HCEC 1CT (cell line): ENCODE data around the gene SSU72.
"Not testable (repeated sequence)": the region's sequence is repeated elsewhere in the genome, so short reads cannot be mapped to it uniquely, and the experiment has no call there.

ENCODE experiments used
- DNase-seq: peaks from one replicate; pipeline ENCODE4 v3.0.0-alpha.2; 2017

SSU72 gene

GRCh38 chr1:1594602-1595260, 20.1 kb upstream of the SSU72 start:
- no peak for DNase-seq

DNA sequence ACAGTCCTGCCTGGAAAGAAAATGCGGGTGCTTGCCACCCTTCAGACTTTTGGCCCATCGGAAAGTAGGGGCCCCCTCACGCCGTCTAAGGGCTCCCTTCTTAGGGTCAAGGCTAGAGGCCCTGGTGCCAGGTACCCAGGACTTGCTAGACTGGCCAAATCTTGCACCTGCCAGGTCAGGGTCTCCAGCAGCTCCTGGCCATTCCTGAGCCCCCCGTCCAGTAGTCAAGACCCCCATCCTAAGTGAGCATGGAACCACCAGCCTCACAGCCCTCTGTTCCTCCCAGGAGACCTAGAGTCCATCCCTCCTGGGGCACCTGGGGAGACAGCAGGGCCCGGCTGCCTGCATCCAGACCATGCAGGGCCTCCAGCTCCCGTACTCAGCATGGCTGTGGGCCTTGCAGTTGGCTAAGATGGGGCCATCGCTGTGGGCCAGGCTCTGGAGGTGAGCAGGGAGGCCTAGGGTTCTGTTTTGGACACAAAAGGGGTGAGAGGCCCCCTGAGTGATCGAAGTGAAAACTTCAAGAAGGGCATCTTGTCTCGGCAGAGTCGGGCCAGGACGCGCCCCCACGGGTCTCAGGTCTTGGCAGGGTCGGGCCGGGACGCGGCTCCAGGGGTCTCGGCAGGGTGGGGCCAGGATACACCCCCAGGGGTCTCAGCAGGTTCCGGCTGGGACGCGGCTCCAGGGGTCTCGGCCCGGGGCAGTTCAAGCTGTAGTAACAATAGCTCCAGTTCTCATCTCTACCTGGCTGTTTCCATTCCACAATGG, 19.4 kb upstream of the SSU72 start:
- no peak for DNase-seq

GRCh38 chr1:1591452-1591851, 16.8 kb upstream of the SSU72 start:
- no peak for DNase-seq

GRCh38 chr1:1583347-1584010, 8.8 kb upstream of the SSU72 start:
- DNase-seq = no peak

DNA sequence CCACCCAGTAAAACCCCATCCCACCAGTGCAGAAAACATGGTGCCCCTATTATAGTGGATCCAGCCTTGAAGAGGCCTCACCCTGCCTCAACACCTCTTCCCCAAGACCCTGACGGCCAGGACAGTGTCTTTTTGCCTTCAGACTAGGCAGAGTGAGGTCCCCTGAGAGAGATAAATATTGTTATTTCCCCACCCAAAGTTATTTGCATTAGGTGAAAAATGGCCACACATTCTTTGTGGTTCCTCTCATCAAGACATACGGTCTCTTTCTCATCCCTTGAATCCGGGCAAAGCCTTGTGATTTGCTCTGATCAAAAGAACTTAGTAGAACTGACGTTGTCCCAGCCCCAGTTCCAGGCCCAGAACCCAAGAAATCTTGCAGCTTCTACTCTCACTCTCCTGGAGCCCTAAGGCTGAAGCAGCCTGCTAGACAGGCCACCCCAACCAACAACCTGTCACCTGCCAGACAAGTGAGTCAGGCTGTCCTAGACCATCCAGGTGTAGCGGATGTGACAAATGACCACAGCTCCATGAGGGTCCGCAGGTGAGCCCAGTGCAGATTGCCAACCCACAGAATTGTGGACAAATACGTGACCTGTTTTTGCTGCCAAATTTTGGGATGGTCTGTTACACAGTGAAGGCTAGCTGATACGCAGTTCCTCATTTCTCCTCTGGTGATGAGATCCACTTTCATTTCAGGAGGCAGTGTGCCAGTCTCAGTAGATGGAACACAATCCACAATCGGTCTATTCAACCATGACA, 8.1 kb upstream of the SSU72 start:
- DNase-seq = no peak

GRCh38 chr1:1578371-1578940, 3.8 kb upstream of the SSU72 start:
- DNase-seq = no peak

GRCh38 chr1:1577367-1578011, 2.8 kb upstream of the SSU72 start:
- no peak for DNase-seq

DNA sequence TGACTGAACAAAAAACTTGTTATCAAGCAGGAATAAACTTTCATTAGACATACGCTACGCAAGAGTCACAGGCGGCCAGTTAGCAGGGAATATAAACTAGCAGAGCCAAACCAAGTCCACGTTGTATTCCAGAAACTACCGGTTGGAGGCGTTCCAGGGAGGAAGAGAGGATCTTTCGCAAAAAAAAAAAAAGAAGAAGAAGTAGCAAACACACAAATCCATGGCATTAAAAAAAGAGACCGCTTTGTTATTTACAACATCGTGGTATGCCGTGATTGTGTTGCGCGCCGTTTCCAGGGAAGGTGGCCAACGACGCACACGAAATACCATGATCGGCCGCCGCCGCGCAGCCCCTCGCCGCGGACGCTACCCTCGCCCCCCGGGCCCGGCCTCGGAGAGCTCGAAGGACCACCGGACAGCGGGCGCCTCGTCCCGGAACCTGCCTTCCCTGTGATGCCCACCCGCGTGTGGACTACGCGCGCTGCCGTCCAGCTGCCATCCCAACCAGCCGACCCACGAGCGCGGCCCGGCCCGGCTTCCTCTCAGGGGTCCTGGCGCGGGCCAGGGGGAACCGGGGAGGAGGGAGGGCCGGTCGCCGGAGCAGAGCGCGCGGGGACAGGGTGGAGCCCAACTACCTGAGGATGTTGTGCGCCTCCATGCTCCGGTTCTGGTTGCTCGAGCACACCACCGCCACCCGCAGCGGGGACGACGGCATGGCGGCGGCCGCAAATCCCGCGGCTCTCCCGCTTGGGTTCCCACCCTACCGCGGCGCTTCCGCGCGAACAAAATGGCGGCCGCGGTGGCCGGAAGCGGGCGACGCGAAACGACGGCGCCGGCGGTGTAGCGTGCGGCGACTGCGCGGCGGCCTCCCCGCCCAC, 581 bp downstream of the SSU72 start:
- peak; percentile 64 for DNase-seq

GRCh38 chr1:1569341-1569740, 5.3 kb downstream of the SSU72 start:
- no peak for DNase-seq

- no peak for DNase-seq
Observed at GRCh38 chr1:1567891-1568291, 6.8 kb downstream of the SSU72 start.

GRCh38 chr1:1567152-1567875, 7.3 kb downstream of the SSU72 start:
- DNase-seq = no peak

- no peak for DNase-seq
Observed at GRCh38 chr1:1565340-1565739, 9.3 kb downstream of the SSU72 start.

DNA sequence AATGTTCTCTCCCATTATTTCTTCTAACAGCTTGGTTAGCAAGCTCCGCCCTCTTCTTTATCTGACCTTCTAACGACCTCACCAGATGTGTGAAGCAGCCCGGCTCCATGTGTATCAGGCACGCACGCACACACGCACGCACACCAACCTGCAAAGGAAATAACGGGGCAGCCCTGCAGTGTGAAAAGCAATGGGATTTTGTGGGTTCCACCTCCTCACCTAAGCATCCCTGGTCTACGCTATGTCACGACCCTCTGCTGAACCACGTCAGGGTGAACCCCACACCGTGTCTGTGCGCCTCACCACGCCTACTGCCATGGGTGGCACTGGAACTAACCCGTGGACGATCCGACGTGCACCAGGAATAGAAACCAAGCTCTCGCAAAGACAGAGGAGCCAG, 10.4 kb downstream of the SSU72 start:
- DNase-seq = no peak

DNA sequence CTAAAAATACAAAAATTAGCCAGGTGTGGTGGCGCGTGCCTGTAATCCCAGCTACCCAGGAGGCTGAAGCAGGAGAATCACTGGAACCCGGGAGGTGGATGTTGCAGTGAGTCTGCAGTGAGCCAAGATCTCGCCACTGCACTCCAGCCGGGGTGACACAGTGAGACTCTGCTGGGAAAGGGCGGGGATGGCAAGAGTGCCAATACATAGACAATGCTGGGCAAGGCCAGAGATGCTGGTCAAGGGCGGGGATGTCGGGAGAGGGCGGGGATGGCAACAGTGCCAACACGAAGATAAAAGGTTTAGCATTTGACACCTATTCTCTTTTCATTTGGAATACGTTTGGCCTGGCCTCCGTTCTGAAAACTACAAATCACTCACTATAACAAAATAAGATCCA, 11.0 kb downstream of the SSU72 start:
- no peak for DNase-seq

DNA sequence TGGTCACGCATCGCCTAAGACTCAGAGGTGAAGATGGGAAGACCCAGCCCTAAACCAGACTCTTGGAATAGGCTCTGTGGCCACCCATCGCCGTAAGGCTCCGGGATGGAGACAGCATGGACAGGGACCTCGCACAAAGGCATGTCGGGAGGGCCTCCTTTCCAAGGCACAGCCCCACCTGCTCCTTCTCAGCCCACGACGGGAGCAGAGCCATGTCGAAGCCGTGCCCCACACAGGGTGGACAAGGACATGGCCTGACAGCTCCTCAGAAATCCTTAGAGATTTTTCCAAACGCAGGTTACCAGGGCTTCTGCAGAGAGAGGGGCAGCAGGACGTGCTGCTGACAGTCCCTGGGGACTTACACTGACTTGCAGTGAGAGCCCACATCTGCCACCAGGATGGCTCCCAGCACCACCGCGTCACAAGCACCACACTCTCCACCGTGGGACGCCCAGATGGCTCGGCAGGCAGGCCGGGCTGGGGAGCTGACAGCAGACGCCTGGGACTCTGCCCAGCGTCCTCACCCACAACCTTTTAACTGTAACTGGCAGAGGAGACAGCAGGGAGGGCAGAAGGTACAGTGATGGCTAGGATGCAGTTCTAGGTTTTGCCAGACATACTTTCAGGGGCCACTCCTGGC, 12.0 kb downstream of the SSU72 start:
- no peak for DNase-seq

GRCh38 chr1:1561801-1562470, 12.7 kb downstream of the SSU72 start:
- DNase-seq = no peak

DNA sequence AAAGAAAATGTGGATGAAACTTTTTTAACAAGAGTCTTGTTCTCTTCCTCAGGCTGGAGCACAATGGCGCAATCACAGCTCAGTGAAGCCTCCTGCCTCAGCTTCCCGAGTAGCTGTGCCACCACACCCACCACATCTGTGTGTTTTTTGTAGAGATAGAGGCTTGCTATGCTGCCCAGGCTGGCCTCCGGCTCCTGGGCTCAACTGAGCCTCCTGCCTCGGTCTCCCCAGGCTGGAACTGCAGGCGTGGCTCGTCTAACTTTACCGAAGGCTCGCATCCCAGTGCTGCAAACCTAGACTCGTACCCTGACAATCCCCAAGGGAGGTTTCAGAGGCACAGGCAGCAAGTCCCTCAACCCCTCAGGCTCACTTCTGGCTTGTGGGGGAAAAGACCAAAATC, 14.5 kb downstream of the SSU72 start:
- no peak for DNase-seq

DNA sequence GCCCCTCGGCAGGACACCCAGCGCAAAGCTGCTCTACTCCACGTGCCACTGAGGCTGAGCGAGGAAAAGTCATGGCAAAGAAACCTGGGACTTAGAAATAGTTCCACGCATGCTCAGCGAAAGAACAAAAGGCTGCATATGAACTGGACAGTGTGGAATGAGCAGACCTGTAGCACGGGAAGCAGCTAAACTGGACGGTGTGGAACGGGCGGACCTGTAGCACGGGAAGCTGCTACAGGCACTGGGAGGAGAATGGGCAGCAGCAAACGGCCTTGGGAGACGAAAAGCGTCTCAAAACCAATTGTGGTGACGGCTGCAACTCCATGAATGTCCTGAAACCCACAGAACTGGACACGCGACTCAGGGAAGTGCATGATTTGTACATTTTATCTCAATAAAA, 15.6 kb downstream of the SSU72 start:
- no peak for DNase-seq

DNA sequence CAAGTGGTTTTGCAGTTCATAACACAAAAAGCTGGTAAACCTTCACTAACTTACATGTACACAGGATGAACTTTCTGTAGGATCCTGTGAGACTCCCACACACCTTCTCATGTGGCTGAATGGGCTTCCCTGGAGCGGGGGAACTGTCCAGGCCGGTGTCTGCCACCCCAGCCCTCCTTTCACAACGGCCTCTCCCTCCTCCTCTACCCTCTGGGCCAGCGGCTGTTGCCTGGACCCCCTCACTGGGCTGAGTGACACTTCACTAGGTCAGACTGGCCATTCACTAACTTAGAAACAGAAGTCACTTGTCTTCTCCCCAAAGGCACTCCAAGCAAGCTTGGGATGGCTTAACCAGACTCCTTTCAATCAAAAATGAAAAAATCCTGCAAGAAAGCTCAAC, 16.1 kb downstream of the SSU72 start:
- DNase-seq = no peak

DNA sequence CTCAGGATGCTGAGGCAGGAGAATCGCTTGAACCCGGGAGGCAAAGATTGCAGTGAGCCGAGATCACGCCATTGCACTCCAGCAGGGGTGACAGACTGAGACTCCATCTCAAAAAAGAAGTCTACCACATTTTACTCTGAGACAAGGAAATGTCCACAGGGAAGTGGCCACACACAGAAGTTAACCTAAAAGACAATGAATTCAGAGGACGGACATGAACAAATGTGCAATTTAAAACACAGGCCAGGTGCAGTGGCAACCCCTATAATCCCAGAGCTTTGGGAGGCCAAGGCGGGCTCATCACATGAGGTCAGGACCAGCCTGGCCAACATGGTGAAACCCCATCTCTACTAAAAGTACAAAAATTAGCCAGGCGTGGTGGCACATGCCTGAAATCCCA, 17.0 kb downstream of the SSU72 start:
- DNase-seq = not testable (repeated sequence)
